HL-60 (cell line): Measurements from ENCODE around the gene ZMAT5.

Experiments used
- GABPA ChIP-seq: IDR thresholded peaks from 2 replicates; pipeline ENCODE4 v1.6.1; 2012; ENCODE audit warnings: low read depth
- POLR2AphosphoS5 ChIP-seq: IDR thresholded peaks from 2 replicates; pipeline ENCODE4 v1.6.1; 2012; ENCODE audit warnings: low read depth
- TF ChIP-seq, protein P1 (sequence below): IDR thresholded peaks from one replicate; pipeline ENCODE4 v1.5.1; 2011; ENCODE audit warnings: low read length, control low read depth, inconsistent platforms; ENCODE audit not compliant: insufficient read depth
- TF ChIP-seq, protein P2 (sequence below): IDR thresholded peaks from 2 replicates; pipeline ENCODE4 v1.6.1; 2012; ENCODE audit warnings: low read depth; ENCODE audit not compliant: insufficient replicate concordance

DNA sequence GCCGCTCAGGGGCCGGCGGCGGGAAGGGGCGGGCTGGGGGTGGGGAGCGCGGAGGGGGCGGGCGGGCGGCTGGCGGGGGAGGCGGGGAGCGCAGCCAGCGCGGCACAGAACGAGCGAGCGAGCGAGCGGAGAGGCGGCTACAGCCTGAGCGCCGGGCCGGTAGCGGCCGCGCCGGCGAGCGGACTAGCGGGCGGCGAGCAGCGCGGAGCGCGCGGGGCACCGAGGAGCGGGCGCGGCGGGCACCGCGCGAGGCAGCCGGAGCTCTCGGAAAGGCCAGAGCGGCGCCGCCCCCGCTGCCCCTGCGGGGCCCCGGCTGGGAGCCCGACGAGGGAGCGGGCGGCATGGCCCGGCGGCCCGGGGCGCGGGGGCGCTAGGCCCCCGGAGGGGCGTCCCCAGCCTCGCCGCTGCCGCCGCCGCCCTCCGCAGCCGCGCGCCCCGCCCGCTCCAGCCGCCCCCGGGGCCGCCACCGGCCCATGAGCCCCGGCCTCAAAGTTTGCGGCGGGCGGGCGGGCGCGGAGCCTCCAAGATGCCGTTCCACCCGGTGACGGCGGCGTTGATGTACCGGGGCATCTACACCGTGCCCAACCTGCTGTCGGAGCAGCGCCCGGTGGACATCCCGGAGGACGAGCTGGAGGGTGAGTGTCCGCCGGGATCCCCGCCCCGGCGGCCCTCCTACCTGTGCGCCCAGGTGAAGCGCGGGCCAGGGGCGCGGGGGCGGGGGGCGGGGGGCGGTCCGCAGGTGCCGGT, 46.7 kb downstream of the ZMAT5 start, which contains the start of gene CABP7:
- TF ChIP-seq POLR2AphosphoS5 (no peak), GABPA (no peak)
- TF ChIP-seq, protein P1, sequence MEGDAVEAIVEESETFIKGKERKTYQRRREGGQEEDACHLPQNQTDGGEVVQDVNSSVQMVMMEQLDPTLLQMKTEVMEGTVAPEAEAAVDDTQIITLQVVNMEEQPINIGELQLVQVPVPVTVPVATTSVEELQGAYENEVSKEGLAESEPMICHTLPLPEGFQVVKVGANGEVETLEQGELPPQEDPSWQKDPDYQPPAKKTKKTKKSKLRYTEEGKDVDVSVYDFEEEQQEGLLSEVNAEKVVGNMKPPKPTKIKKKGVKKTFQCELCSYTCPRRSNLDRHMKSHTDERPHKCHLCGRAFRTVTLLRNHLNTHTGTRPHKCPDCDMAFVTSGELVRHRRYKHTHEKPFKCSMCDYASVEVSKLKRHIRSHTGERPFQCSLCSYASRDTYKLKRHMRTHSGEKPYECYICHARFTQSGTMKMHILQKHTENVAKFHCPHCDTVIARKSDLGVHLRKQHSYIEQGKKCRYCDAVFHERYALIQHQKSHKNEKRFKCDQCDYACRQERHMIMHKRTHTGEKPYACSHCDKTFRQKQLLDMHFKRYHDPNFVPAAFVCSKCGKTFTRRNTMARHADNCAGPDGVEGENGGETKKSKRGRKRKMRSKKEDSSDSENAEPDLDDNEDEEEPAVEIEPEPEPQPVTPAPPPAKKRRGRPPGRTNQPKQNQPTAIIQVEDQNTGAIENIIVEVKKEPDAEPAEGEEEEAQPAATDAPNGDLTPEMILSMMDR = no peak
- TF ChIP-seq, protein P2, sequence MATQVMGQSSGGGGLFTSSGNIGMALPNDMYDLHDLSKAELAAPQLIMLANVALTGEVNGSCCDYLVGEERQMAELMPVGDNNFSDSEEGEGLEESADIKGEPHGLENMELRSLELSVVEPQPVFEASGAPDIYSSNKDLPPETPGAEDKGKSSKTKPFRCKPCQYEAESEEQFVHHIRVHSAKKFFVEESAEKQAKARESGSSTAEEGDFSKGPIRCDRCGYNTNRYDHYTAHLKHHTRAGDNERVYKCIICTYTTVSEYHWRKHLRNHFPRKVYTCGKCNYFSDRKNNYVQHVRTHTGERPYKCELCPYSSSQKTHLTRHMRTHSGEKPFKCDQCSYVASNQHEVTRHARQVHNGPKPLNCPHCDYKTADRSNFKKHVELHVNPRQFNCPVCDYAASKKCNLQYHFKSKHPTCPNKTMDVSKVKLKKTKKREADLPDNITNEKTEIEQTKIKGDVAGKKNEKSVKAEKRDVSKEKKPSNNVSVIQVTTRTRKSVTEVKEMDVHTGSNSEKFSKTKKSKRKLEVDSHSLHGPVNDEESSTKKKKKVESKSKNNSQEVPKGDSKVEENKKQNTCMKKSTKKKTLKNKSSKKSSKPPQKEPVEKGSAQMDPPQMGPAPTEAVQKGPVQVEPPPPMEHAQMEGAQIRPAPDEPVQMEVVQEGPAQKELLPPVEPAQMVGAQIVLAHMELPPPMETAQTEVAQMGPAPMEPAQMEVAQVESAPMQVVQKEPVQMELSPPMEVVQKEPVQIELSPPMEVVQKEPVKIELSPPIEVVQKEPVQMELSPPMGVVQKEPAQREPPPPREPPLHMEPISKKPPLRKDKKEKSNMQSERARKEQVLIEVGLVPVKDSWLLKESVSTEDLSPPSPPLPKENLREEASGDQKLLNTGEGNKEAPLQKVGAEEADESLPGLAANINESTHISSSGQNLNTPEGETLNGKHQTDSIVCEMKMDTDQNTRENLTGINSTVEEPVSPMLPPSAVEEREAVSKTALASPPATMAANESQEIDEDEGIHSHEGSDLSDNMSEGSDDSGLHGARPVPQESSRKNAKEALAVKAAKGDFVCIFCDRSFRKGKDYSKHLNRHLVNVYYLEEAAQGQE = no peak
